ENCODE measurements around the gene ASTN2.

- TF ChIP-seq CTCF (IDR thresholded peaks at IDR 0.05; ENCODE audit: poor library complexity, severe bottlenecking): peak; percentile 76
- no peak for TF ChIP-seq REST (IDR thresholded peaks at IDR 0.05; ENCODE audit: borderline replicate concordance)
Measured at GRCh38 chr9:116737152-116737546, 677.7 kb downstream of the ASTN2 start.
